PFSK-1 (cell line): ENCODE results near the gene TNNT2. TPM values are rescaled to one million over a fixed set of nuclear protein-coding genes. Genes with fewer than 3 reads are reported as not detected.

ENCODE experiments used
- FOXP2 ChIP-seq: optimal IDR thresholded peaks from 2 replicates; pipeline ENCODE3; 2011; ENCODE audit warnings: borderline replicate concordance, control low read depth, inconsistent platforms; ENCODE audit not compliant: insufficient read depth; ENCODE audit errors: extremely low read length, extremely low read depth
- POLR2AphosphoS5 ChIP-seq: IDR thresholded peaks from 2 replicates; pipeline ENCODE4 v1.6.1; 2012; ENCODE audit warnings: low read depth, mild to moderate bottlenecking, control low read depth, low read length, moderate library complexity
- SIN3A ChIP-seq: IDR thresholded peaks from 2 replicates; pipeline ENCODE4 v1.6.1; 2012; ENCODE audit warnings: mild to moderate bottlenecking, low read length, moderate library complexity, borderline replicate concordance; ENCODE audit not compliant: insufficient read depth
- TAF1 ChIP-seq: IDR thresholded peaks from 2 replicates; pipeline ENCODE4 v1.6.1; 2012; ENCODE audit warnings: low read length, control low read depth, borderline replicate concordance; ENCODE audit not compliant: insufficient read depth
- polyA plus RNA-seq: library from polyadenylated mRNA; unstranded; fragments of >200 nt; gene quantifications from one replicate; pipeline ENCODE4 v1.2.1, GENCODE V29; 2012; ENCODE audit warnings: low read depth, missing spikeins; ENCODE audit not compliant: insufficient read length
- TF ChIP-seq, protein P1 (sequence below), 2 experiments: IDR thresholded peaks; 2 replicates each; pipeline versions ENCODE4 v1.6.1 to v1.8.0; 2011 to 2012; ENCODE audit warnings: low read depth in 2 of 2, low read length in 2 of 2, control low read depth in 1 of 2, inconsistent platforms in 1 of 2, mild to moderate bottlenecking in 1 of 2, moderate library complexity in 1 of 2; ENCODE audit not compliant: insufficient read depth in 1 of 2

TNNT2 gene
- polyA plus RNA-seq = not detected

- TF ChIP-seq SIN3A = no peak
- no peak for TF ChIP-seq POLR2AphosphoS5
- no peak for TF ChIP-seq TAF1
- TF ChIP-seq FOXP2 = no peak
- TF ChIP-seq, protein P1, sequence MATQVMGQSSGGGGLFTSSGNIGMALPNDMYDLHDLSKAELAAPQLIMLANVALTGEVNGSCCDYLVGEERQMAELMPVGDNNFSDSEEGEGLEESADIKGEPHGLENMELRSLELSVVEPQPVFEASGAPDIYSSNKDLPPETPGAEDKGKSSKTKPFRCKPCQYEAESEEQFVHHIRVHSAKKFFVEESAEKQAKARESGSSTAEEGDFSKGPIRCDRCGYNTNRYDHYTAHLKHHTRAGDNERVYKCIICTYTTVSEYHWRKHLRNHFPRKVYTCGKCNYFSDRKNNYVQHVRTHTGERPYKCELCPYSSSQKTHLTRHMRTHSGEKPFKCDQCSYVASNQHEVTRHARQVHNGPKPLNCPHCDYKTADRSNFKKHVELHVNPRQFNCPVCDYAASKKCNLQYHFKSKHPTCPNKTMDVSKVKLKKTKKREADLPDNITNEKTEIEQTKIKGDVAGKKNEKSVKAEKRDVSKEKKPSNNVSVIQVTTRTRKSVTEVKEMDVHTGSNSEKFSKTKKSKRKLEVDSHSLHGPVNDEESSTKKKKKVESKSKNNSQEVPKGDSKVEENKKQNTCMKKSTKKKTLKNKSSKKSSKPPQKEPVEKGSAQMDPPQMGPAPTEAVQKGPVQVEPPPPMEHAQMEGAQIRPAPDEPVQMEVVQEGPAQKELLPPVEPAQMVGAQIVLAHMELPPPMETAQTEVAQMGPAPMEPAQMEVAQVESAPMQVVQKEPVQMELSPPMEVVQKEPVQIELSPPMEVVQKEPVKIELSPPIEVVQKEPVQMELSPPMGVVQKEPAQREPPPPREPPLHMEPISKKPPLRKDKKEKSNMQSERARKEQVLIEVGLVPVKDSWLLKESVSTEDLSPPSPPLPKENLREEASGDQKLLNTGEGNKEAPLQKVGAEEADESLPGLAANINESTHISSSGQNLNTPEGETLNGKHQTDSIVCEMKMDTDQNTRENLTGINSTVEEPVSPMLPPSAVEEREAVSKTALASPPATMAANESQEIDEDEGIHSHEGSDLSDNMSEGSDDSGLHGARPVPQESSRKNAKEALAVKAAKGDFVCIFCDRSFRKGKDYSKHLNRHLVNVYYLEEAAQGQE (IDR thresholded peaks at IDR 0.05; ENCODE audit: insufficient read depth in 1 of 2, low read depth in 2 of 2, low read length in 2 of 2) = no peak
These were observed at the start of gene TNNT2 for GRCh38 chr1:201377611-201378092. TSS of gene TNNT2 (minus strand) at chr1:201377680. CDS start at chr1:201373254, 4,426 bp downstream.

DNA sequence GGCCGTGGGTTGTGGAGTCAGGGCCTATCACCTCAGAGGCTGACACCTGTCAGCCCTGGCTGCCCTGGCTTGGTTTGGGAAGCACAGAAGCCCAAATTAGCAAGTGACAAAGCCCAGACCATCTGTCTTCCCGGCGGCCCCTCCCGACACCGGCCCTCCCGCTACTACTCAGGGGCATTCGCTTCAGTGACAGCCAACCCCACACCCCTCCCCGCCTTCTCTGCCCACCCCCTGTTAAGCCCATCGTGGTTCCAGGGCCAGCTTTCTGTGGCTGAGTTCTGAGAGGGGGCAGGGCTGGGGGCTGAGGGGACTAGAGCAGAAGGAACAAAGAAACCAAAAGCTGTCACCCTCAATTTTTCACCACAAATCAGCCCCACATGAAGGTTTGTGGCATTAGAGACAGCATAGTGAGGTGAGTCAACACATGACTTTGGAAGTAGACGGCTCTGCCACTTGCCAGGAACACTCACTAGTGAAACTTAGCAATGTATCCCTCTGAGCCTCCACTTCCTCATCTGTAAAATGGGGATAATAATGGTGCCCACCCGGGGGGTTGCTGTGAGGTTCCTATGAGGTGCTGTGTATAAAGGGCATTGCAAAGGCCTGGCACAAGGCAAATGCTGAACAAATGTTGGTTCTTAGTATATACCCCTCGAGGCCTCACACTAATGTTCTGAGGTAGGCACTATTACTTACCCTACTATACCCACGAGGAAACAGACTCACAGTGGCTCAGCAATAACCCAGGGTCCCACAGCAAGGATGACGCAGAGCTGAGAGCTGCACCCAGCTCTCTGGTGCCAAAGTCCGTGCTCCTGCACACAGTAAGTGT is 49.2 kb upstream of the TNNT2 start:
- TF ChIP-seq, protein P1 (IDR thresholded peaks at IDR 0.05; ENCODE audit: insufficient read depth in 1 of 2, low read depth in 2 of 2, low read length in 2 of 2) = no peak
- TF ChIP-seq TAF1 = no peak
- TF ChIP-seq SIN3A = no peak
- no peak for TF ChIP-seq POLR2AphosphoS5
- no peak for TF ChIP-seq FOXP2

DNA sequence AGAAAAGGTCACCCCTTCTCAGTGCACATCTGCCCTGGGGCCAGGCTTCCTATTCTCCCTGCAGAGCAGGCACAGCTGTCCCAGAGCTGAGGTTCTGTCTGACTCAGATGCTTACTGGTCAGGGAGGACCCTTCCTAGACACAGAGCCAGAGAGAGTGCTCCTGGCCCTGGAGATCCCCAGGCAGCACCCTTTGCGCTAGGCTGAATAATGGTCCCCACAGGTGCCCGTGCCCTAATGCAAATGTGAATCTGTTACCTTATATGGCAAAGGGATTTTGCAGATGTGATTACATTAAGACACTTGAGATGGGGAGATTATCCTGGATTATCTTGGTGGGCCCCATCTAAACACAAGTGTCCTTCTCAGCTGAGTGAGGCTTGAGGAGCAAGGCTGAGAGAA is 46.7 kb upstream of the TNNT2 start:
- no peak for TF ChIP-seq TAF1
- TF ChIP-seq POLR2AphosphoS5 = no peak
- TF ChIP-seq FOXP2 = no peak
- TF ChIP-seq, protein P1 (IDR thresholded peaks at IDR 0.05; ENCODE audit: insufficient read depth in 1 of 2, low read depth in 2 of 2, low read length in 2 of 2) = no peak
- TF ChIP-seq SIN3A = no peak

DNA sequence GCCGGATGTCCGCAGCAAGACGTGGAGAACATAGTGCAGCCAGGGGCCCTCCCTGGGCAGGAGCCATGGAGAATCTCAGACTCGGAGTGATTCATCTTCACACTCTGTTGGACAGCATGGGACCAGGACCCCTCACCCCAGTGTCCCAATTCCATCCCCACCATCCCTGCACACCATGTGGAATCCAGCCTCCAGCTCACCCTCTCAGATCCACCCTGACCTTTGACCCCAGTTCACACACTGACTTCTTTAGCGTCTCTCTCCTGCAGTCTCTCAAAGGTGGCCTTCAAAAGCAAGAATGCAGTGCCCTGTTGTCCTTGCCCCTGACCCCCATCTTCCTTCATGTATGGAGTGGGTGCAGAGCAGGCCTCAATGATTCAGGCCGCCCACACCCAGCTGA is 46.2 kb upstream of the TNNT2 start:
- TF ChIP-seq POLR2AphosphoS5 (no peak), TAF1 (no peak), SIN3A (no peak)
- TF ChIP-seq, protein P1 (IDR thresholded peaks at IDR 0.05; ENCODE audit: insufficient read depth in 1 of 2, low read depth in 2 of 2, low read length in 2 of 2) = no peak
